Spleen (tissue), 11 donors: ENCODE measurements around the gene SRPX. TPM values are rescaled to one million over a fixed set of nuclear protein-coding genes. Genes with fewer than 3 reads are reported as not detected.

ENCODE experiments used
- DNase-seq: peaks from one replicate; pipeline ENCODE4 v3.0.0-alpha.2; 2020
- H3K27ac ChIP-seq, 8 donors: fragments of 200-600 bp; sonication (generic) in 7 of 8; 1 replicate in 4 of 8; 2 replicates in 4 of 8; pipeline versions ENCODE4 v1.5.0 to v1.8.0; 2016 to 2021; ENCODE audit warnings: inconsistent platforms in 4 of 8, mild to moderate bottlenecking in 4 of 8, moderate library complexity in 1 of 8
- H3K27me3 ChIP-seq, 7 donors: fragments of 200-600 bp; sonication (generic) in 6 of 7; replicated peaks in 1 of 7; 1 replicate in 4 of 7; 2 replicates in 3 of 7; pipeline versions ENCODE4 v1.5.0 to v1.8.0; 2016 to 2021; ENCODE audit warnings: inconsistent platforms in 3 of 7, mild to moderate bottlenecking in 1 of 7
- H3K36me3 ChIP-seq, 6 donors: fragments of 200-600 bp; sonication (generic) in 5 of 6; 1 replicate in 4 of 6; 2 replicates in 2 of 6; pipeline versions ENCODE4 v1.5.0 to v1.8.0; 2016 to 2021; ENCODE audit warnings: inconsistent platforms in 2 of 6
- H3K4me1 ChIP-seq, 6 donors: fragments of 200-600 bp; sonication (generic) in 5 of 6; 1 replicate in 3 of 6; 2 replicates in 3 of 6; pipeline versions ENCODE4 v1.5.0 to v1.8.0; 2016 to 2021; ENCODE audit warnings: inconsistent platforms in 3 of 6
- H3K4me3 ChIP-seq, 8 donors: fragments of 200-600 bp; sonication (generic) in 7 of 8; 1 replicate in 4 of 8; 2 replicates in 4 of 8; pipeline versions ENCODE4 v1.5.0 to v1.8.0; 2016 to 2021; ENCODE audit warnings: inconsistent platforms in 4 of 8, mild to moderate bottlenecking in 4 of 8, moderate library complexity in 2 of 8
- H3K9me3 ChIP-seq, 8 donors: fragments of 200-600 bp; sonication (generic) in 7 of 8; 1 replicate in 4 of 8; 2 replicates in 4 of 8; pipeline versions ENCODE4 v1.5.0 to v1.8.0; 2016 to 2021; ENCODE audit warnings: inconsistent platforms in 4 of 8
- POLR2A ChIP-seq, 3 donors: fragments of 450-650 bp; IDR thresholded peaks; one replicate each; pipeline ENCODE4 v1.5.1; 2017; ENCODE audit warnings: antibody characterized with exemption in 3 of 3, mild to moderate bottlenecking in 1 of 3
- POLR2AphosphoS5 ChIP-seq, 3 donors: sonication (generic); formaldehyde crosslinking; IDR thresholded peaks; one replicate each; pipeline ENCODE4 v1.5.1; 2017; ENCODE audit warnings: antibody characterized with exemption in 3 of 3
- WGBS, 5 donors: extraction: QIAGEN DNeasy Blood & Tissue Kit in 3 of 5; methylation state at CpG; one replicate each; pipeline versions ENCODE4 v1.1.5 to v1.1.7; 2013 to 2018; 5-methylcytosine and 5-hydroxymethylcytosine counted together
- intact Hi-C: fragments of 100-400 bp; cut with DNase I; formaldehyde crosslinking; loops from one replicate; pipeline ENCODE4 v1.15.0; 2023; ENCODE audit warnings: low total_unique reads
- polyA plus RNA-seq, 3 donors: library from polyadenylated mRNA; stranded (reverse); fragments of 200-250 nt; gene quantifications; one replicate each; pipeline ENCODE4 v1.2.1, GENCODE V29; 2013
- total RNA-seq, 7 donors: library from RNA; depleted of rRNA in 3 of 7; stranded (reverse); fragments of >200 nt in 3 of 7; fragmentation: NEBNext Ultra II Directional in 4 of 7; extraction: Animal tissue kit (Norgen Biotek cat#: 25700) in 4 of 7; gene quantifications; one replicate each; pipeline versions ENCODE4 v1.1.0 to v1.2.1, GENCODE V29; 2016 to 2021
- TF ChIP-seq, protein P1 (sequence below), 11 experiments: fragments of 200-600 bp in 7 of 11; fragments of 450-650 bp in 4 of 11; sonication (generic) in 4 of 11; IDR thresholded peaks in 8 of 11; conservative IDR thresholded peaks in 3 of 11; 1 replicate in 7 of 11; 2 replicates in 4 of 11; pipeline versions ENCODE4 v1.4.0 to v1.8.0; 2016 to 2021; ENCODE audit warnings: antibody characterized with exemption in 11 of 11, inconsistent platforms in 4 of 11, mild to moderate bottlenecking in 1 of 11
- donor health status: healthy with polysubstance abuse.
- donor health status: DM: no; HTN: no; CAD: no; lungs with moderate emphysema.
- donor health status: DM: no; HTN: no; CAD: no.
- donor health status: Bipolar disorder and iron deficiency.
- donor health status: healthy.
- donor health status: DM: no; HTN: no; CAD: no.
- donor health status: DM: yes; HTN: yes; CAD: no.

Gene SRPX
- total and polyA plus RNA-seq, 10 donors, result 0.50 to 10.3 (median 1.9) TPM

DNA sequence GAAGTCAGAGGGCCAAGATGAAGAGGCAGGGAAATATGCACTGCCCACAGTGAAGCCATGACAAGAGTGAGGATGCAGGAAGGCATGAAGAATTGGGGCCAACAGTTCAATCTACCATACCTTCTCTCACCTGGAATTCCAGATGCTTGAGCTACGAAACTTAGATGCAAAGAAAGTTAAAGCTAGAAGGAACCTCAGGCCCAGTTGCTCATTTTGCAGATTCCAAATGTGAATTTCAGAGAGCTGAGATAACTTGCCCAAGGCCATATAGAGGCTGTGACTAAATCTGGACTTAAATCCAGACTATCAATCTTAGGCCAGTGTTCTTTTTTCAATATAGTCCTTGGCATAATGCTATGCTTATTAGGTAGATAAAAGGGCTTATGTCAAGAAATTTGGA is 92.7 kb downstream of the SRPX start:
- peaks cover 0 to 6% (median 0%) of the 10 kb centered on the region in 7 donors for H3K27me3 ChIP-seq
- TF ChIP-seq, protein P1, sequence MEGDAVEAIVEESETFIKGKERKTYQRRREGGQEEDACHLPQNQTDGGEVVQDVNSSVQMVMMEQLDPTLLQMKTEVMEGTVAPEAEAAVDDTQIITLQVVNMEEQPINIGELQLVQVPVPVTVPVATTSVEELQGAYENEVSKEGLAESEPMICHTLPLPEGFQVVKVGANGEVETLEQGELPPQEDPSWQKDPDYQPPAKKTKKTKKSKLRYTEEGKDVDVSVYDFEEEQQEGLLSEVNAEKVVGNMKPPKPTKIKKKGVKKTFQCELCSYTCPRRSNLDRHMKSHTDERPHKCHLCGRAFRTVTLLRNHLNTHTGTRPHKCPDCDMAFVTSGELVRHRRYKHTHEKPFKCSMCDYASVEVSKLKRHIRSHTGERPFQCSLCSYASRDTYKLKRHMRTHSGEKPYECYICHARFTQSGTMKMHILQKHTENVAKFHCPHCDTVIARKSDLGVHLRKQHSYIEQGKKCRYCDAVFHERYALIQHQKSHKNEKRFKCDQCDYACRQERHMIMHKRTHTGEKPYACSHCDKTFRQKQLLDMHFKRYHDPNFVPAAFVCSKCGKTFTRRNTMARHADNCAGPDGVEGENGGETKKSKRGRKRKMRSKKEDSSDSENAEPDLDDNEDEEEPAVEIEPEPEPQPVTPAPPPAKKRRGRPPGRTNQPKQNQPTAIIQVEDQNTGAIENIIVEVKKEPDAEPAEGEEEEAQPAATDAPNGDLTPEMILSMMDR (IDR thresholded peaks at IDR 0.05 in 8 of 11, conservative IDR thresholded peaks at IDR 0.05 in 3 of 11), result no peak
- TF ChIP-seq POLR2A (IDR thresholded peaks at IDR 0.05), result no peak
- TF ChIP-seq POLR2AphosphoS5 (IDR thresholded peaks at IDR 0.05), result no peak
- H3K27ac ChIP-seq, result no peak overlapping the region
- intact Hi-C loops, result no loop called here
- H3K36me3 ChIP-seq, result no peaks in the 10 kb centered on the region
- H3K4me1 ChIP-seq, result no peaks in the 10 kb centered on the region
- no peak overlapping the region for H3K4me3 ChIP-seq
- WGBS, 5 donors, result 76 to 100% (median 80%) methylated on average over 1 of the region's 1 CpG
- no peaks in the 10 kb centered on the region for H3K9me3 ChIP-seq
- DNase-seq, result no peak

DNA sequence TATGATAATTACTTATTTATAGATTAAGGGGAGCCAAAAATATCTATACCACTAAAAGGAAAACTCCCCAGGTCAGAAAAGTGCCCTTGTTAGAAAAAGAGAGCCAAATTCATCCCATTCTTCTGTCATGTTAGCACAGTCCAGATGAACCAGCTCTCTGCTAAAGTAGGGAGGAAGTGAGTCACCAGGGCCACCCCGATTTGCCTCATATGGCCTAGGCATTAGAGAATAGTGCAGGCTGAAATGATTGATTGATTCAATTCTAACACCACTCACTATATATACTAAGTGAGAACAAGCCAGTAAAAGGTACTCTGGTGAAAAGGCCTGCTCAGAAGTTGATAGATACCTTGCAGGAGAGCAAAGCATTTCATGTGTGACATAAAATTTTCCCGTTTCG is 94.5 kb downstream of the SRPX start:
- 66 to 87% (median 81%) methylated on average over 3 of the region's 3 CpGs for WGBS, 5 donors
- intact Hi-C loops, result no loop called here

DNA sequence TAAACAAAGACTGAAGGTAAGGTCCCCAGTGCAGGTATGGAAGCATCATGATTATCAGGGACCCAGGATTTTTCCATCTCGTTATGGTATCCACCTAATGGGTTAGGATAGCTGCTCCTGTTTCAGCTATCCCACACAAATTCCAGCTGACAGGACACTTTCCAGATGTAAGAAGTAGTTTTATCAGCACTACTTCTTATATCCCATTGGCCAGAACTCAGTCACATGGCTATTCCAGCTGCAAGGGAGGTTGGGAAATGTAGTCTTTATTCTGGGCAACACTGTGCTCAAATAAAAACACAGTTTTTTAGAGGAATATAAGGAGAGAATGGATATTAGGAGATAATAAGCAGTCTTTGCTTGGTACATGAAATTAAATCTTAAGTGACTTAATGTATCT is 96.7 kb downstream of the SRPX start:
- WGBS, 5 donors, result 58 to 91% (median 79%) methylated on average over 1 of the region's 1 CpG
- Histone ChIP-seq H3K4me1 (no peaks in the 10 kb centered on the region), H3K27me3 (peaks cover 0 to 6% (median 0%) of the 10 kb centered on the region in 7 donors), H3K9me3 (no peaks in the 10 kb centered on the region), H3K36me3 (no peaks in the 10 kb centered on the region), H3K27ac (no peak overlapping the region), H3K4me3 (no peak overlapping the region)
- intact Hi-C loops, result no loop called here
- no peak for DNase-seq
- TF ChIP-seq POLR2AphosphoS5 (IDR thresholded peaks at IDR 0.05) (no peak), POLR2A (IDR thresholded peaks at IDR 0.05) (no peak)

More for the DNA sequence above, 94.5 kb downstream of the SRPX start:
- H3K27ac ChIP-seq, result no peak overlapping the region
- H3K4me1 ChIP-seq, result no peaks in the 10 kb centered on the region
- TF ChIP-seq POLR2A (IDR thresholded peaks at IDR 0.05) (no peak), POLR2AphosphoS5 (IDR thresholded peaks at IDR 0.05) (no peak)
- TF ChIP-seq, protein P1 (IDR thresholded peaks at IDR 0.05 in 8 of 11, conservative IDR thresholded peaks at IDR 0.05 in 3 of 11), result no peak
- no peaks in the 10 kb centered on the region for H3K36me3 ChIP-seq
- H3K27me3 ChIP-seq, result peaks cover 0 to 6% (median 0%) of the 10 kb centered on the region in 7 donors
- H3K9me3 ChIP-seq, result no peaks in the 10 kb centered on the region
- no peak overlapping the region for H3K4me3 ChIP-seq
- DNase-seq, result no peak

DNA sequence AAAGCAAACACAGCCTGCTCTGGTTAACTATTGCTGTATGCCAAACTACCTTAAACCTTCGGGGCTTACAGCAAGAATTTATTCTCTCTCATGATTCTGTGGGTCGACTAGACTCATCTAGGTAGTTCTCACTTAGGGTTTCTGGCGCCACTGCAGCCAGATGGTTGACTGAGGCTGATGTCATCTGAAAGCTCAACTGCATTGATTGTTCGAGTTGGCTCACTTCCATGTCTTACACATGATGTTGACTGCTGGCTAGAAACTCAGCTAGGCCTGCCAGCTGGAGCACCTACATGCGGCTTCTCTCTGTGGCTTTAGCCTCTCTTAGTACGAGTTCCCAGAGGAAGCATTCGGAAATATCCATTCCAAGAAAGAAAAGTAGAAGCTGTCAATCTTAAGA is 103.2 kb downstream of the SRPX start:
- intact Hi-C loops, result no loop called here
- 72 to 95% (median 86%) methylated on average over 7 of the region's 7 CpGs for WGBS, 5 donors
- H3K9me3 ChIP-seq, result no peaks in the 10 kb centered on the region
- no peak for DNase-seq
- no peak overlapping the region for H3K4me3 ChIP-seq
- no peaks in the 10 kb centered on the region for H3K4me1 ChIP-seq
- TF ChIP-seq POLR2A (IDR thresholded peaks at IDR 0.05) (no peak), POLR2AphosphoS5 (IDR thresholded peaks at IDR 0.05) (no peak)
- TF ChIP-seq, protein P1 (IDR thresholded peaks at IDR 0.05 in 8 of 11, conservative IDR thresholded peaks at IDR 0.05 in 3 of 11), result no peak
- H3K27ac ChIP-seq, result no peak overlapping the region
- peaks cover 0 to 8% (median 0%) of the 10 kb centered on the region in 7 donors for H3K27me3 ChIP-seq
- H3K36me3 ChIP-seq, result no peaks in the 10 kb centered on the region

DNA sequence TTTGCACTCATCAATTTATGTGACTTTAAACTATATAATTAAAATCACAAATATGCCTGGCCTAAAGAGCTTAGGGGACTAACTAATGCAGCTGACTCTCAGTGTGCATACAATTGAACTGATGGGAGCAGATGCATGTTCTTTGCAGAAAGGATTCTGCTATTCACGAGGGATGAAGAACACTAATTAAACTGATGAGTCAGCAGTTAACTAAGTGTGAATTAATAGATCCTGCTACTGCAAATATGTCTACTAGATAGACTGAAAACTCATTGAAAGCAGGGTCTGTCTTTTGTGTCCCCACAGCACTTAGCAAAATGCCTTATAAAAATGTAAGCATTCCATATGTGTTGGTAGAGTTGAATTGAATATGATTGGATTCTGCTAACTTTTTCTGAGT is 104.0 kb downstream of the SRPX start:
- no peaks in the 10 kb centered on the region for H3K9me3 ChIP-seq

More for the DNA sequence above, 104.0 kb downstream of the SRPX start:
- H3K4me1 ChIP-seq, result no peaks in the 10 kb centered on the region
- no peak overlapping the region for H3K4me3 ChIP-seq
- DNase-seq, result no peak
- TF ChIP-seq, protein P1 (IDR thresholded peaks at IDR 0.05 in 8 of 11, conservative IDR thresholded peaks at IDR 0.05 in 3 of 11), result no peak
- no peak for TF ChIP-seq POLR2AphosphoS5 (IDR thresholded peaks at IDR 0.05)
- TF ChIP-seq POLR2A (IDR thresholded peaks at IDR 0.05), result no peak
- H3K27me3 ChIP-seq, result peaks cover 0 to 8% (median 0%) of the 10 kb centered on the region in 7 donors
- 68 to 91% (median 75%) methylated on average over 1 of the region's 1 CpG for whole genome bisulfite sequencing, 5 donors
- no peaks in the 10 kb centered on the region for H3K36me3 ChIP-seq
- intact Hi-C loops, result no loop called here
- no peak overlapping the region for H3K27ac ChIP-seq
